ENCODE results near the gene MSANTD1. TPM values are rescaled to one million over a fixed set of nuclear protein-coding genes. Genes with fewer than 3 reads are reported as not detected.

MSANTD1 gene
- polyA plus RNA-seq, 1 of the 3 experiments (the other 2 are of a cell fraction), result 0.15 TPM

GRCh38 chr4:3233391-3234071, 15.4 kb upstream of the MSANTD1 start (continued):
- TF ChIP-seq USF1 (IDR thresholded peaks at IDR 0.05; ENCODE audit: borderline replicate concordance, low read depth), result no peak
- TF ChIP-seq ELF1 (IDR thresholded peaks at IDR 0.05), result no peak
- TF ChIP-seq YY1 (IDR thresholded peaks at IDR 0.05; ENCODE audit: low read depth), result no peak
- no peak for TF ChIP-seq MEF2A (IDR thresholded peaks at IDR 0.05; ENCODE audit: borderline replicate concordance, low read depth)
- no peak for TF ChIP-seq RFX5 (IDR thresholded peaks at IDR 0.05; ENCODE audit: low read length)
- no peak for TF ChIP-seq REST (IDR thresholded peaks at IDR 0.05; ENCODE audit: low read depth, low read length)

GRCh38 chr4:3234171-3235029, 14.6 kb upstream of the MSANTD1 start:
- no peak overlapping the region for H2AFZ ChIP-seq (ENCODE audit: low read depth)
- TF ChIP-seq ZBTB33 (IDR thresholded peaks at IDR 0.05; ENCODE audit: borderline replicate concordance, low read depth) (no peak), MXI1 (IDR thresholded peaks at IDR 0.05; ENCODE audit: low read depth, low read length) (peak; percentile 60; the same call in 1 of the 2 replicates), EP300 (IDR thresholded peaks at IDR 0.05; ENCODE audit: borderline replicate concordance in 1 of 2, low read depth in 1 of 2, low read length in 1 of 2) (no peak), CHD2 (IDR thresholded peaks at IDR 0.05; ENCODE audit: low read length, partially characterized antibody) (no peak), MAX (IDR thresholded peaks at IDR 0.05; ENCODE audit: low read depth) (no peak), USF1 (IDR thresholded peaks at IDR 0.05; ENCODE audit: borderline replicate concordance, low read depth) (no peak)
- ChIA-PET CTCF (no interaction called here), POLR2A (interaction anchor here (1.0 kb wide), 1 partner anchor 60 kb away, joined by 3 read pairs; no protein-coding TSS in a partner anchor)
- no peak overlapping the region for H3K4me3 ChIP-seq (ENCODE audit: low read depth in 2 of 2, low read length in 1 of 2)
- no peak overlapping the region for H3K9ac ChIP-seq
- no peaks in the 10 kb centered on the region for H3K79me2 ChIP-seq (ENCODE audit: insufficient read depth)
- H3K36me3 ChIP-seq (replicated peaks in 1 of 2; ENCODE audit: control insufficient read depth in 1 of 2, insufficient read depth in 2 of 2, low read length in 1 of 2), result peaks cover 14 to 71% of the 10 kb centered on the region in 2 experiments
- 88% methylated on average over 12 of the region's 23 CpGs for WGBS (ENCODE audit: low lambda C conversion rate)
- H3K9me3 ChIP-seq, result no peaks in the 10 kb centered on the region
- no peaks in the 10 kb centered on the region for H3F3A ChIP-seq (replicated peaks; ENCODE audit: insufficient read depth)
- H3K27me3 ChIP-seq (ENCODE audit: insufficient read depth), result no peaks in the 10 kb centered on the region
- no peaks in the 10 kb centered on the region for H4K20me1 ChIP-seq (ENCODE audit: insufficient read depth)
- no peak overlapping the region for H3K4me2 ChIP-seq
- peak; percentile 86 for DNase-seq
- no peaks in the 10 kb centered on the region for H3K9me2 ChIP-seq
- peaks cover 0 to 23% of the 10 kb centered on the region in 2 experiments; a peak in 2 of 4 replicates for H3K4me1 ChIP-seq (ENCODE audit: control insufficient read depth in 1 of 2, insufficient read depth in 2 of 2, low read depth in 1 of 2, low read length in 1 of 2)
- peak overlapping the region in 1 of 2 experiments; percentile 24; a peak in 1 of 4 replicates for H3K27ac ChIP-seq (ENCODE audit: low read depth in 2 of 2, low read length in 1 of 2)
